Measurements from ENCODE around the gene RRP1B. TPM values are rescaled to one million over a fixed set of nuclear protein-coding genes. Genes with fewer than 3 reads are reported as not detected.

Gene RRP1B
- total and polyA plus RNA-seq, 2 of the 13 experiments (the other 11 are each of a cell fraction or from before 2014, with no cell fraction given), result 16.3 to 46.2 TPM

DNA sequence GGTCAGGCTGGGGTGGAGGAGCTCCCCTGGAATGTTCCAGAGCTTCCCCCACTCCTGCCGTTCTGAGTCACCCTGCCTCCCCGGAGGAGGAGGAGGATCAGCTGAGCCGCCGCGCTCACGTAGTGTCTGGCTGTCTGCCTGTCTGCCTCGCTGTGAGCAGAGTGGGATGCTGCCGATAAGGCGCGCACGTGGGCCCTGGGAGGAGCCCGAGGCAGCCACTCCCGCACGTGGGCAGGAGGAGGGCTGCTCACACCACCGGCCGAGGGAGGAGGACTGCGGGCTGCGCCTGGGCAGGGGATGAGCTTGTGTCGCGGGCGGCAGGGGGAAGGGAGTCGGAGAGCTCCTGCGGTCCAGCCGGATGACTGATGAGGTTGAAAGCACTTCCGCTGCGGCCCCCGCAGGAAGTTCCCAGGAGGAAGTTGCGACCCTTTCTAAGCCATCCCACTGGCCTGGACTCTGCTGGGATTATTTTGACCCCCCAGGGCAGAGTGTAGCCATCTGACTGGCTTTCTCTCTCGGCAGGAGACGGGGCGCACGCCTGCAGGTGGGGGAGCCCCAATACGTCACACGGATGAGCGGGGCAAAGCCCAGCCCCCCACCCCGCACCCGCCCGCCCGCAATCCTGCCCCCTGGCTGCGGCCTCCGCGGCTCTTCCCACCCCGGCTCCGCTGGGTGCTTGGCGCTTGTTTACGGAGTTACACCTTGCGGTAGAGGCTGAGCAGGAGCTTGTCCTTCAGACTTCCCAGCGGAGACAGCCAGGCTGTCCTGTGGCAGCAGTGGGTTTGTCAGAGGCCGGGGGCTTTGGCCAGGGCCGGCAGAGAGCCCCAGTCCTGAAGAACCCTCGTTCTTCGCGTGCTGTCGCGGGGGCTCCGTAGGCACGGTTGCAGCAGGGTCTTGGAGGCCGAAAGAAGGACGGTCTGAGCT is 69.4 kb downstream of the RRP1B start (continued):
- TF ChIP-seq, protein P1, sequence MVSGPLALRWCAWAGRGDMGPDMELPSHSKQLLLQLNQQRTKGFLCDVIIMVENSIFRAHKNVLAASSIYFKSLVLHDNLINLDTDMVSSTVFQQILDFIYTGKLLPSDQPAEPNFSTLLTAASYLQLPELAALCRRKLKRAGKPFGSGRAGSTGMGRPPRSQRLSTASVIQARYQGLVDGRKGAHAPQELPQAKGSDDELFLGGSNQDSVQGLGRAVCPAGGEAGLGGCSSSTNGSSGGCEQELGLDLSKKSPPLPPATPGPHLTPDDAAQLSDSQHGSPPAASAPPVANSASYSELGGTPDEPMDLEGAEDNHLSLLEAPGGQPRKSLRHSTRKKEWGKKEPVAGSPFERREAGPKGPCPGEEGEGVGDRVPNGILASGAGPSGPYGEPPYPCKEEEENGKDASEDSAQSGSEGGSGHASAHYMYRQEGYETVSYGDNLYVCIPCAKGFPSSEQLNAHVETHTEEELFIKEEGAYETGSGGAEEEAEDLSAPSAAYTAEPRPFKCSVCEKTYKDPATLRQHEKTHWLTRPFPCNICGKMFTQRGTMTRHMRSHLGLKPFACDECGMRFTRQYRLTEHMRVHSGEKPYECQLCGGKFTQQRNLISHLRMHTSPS (CRISPR knock-in tag; IDR thresholded peaks at IDR 0.05; ENCODE audit: low read depth), result no peak; the same call in none of the 2 replicates
- TF ChIP-seq CREBL2 (CRISPR knock-in tag; IDR thresholded peaks at IDR 0.05; ENCODE audit: borderline replicate concordance) (no peak; the same call in 1 of the 2 replicates), CREB3 (CRISPR knock-in tag; IDR thresholded peaks at IDR 0.05) (no peak), NFATC3 (CRISPR knock-in tag; IDR thresholded peaks at IDR 0.05) (no peak), KDM2A (CRISPR knock-in tag; IDR thresholded peaks at IDR 0.05; ENCODE audit: borderline replicate concordance, low read depth) (peak; percentile 94), ZNF652 (CRISPR knock-in tag; IDR thresholded peaks at IDR 0.05; ENCODE audit: borderline replicate concordance, low read depth) (peak; percentile 20; the same call in 1 of the 2 replicates), ELF4 (CRISPR knock-in tag; IDR thresholded peaks at IDR 0.05; ENCODE audit: borderline replicate concordance) (no peak), KDM1A (CRISPR knock-in tag; IDR thresholded peaks at IDR 0.05) (peak; percentile 84; the same call in 1 of the 2 replicates), SP4 (CRISPR knock-in tag; IDR thresholded peaks at IDR 0.05) (peak; percentile 69), ZFP36L1 (CRISPR knock-in tag; IDR thresholded peaks at IDR 0.05) (0 out of 2 replicates have a peak, but pooled peaks have one; percentile 22), TOPORS (CRISPR knock-in tag; IDR thresholded peaks at IDR 0.05) (0 out of 2 replicates have a peak, but pooled peaks have one; percentile 40), HCFC1 (IDR thresholded peaks at IDR 0.05; ENCODE audit: low read depth, low read length) (peak; percentile 40; the same call in 1 of the 2 replicates), ZNF616 (CRISPR knock-in tag; IDR thresholded peaks at IDR 0.05; ENCODE audit: low read depth) (peak; percentile 68), CEBPB (IDR thresholded peaks at IDR 0.05; ENCODE audit: borderline replicate concordance, low read depth, low read length) (no peak), CHCHD3 (CRISPR knock-in tag; IDR thresholded peaks at IDR 0.05) (peak; percentile 76; the same call in 1 of the 2 replicates), SRSF1 (optimal IDR thresholded peaks at IDR 0.05; ENCODE audit: low read depth, low read length) (no peak), CBX5 (CRISPR knock-in tag; IDR thresholded peaks at IDR 0.05; ENCODE audit: borderline replicate concordance) (0 out of 2 replicates have a peak, but pooled peaks have one; percentile 83), HOXA3 (CRISPR knock-in tag; IDR thresholded peaks at IDR 0.05) (peak; percentile 88), ZSCAN29 (CRISPR knock-in tag; conservative IDR thresholded peaks at IDR 0.05) (no peak), ZNF569 (CRISPR knock-in tag; IDR thresholded peaks at IDR 0.05; ENCODE audit: borderline replicate concordance) (no peak), MAZ (IDR thresholded peaks at IDR 0.05; ENCODE audit: borderline replicate concordance, low read depth, low read length) (peak; percentile 71; the same call in 1 of the 2 replicates), MAZ (CRISPR knock-in tag; IDR thresholded peaks at IDR 0.05; ENCODE audit: low read depth) (peak; percentile 85), DR1 (CRISPR knock-in tag; IDR thresholded peaks at IDR 0.05) (peak; percentile 72)
- TF ChIP-seq, protein P2, sequence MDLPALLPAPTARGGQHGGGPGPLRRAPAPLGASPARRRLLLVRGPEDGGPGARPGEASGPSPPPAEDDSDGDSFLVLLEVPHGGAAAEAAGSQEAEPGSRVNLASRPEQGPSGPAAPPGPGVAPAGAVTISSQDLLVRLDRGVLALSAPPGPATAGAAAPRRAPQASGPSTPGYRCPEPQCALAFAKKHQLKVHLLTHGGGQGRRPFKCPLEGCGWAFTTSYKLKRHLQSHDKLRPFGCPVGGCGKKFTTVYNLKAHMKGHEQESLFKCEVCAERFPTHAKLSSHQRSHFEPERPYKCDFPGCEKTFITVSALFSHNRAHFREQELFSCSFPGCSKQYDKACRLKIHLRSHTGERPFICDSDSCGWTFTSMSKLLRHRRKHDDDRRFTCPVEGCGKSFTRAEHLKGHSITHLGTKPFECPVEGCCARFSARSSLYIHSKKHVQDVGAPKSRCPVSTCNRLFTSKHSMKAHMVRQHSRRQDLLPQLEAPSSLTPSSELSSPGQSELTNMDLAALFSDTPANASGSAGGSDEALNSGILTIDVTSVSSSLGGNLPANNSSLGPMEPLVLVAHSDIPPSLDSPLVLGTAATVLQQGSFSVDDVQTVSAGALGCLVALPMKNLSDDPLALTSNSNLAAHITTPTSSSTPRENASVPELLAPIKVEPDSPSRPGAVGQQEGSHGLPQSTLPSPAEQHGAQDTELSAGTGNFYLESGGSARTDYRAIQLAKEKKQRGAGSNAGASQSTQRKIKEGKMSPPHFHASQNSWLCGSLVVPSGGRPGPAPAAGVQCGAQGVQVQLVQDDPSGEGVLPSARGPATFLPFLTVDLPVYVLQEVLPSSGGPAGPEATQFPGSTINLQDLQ (CRISPR knock-in tag; IDR thresholded peaks at IDR 0.05), result no peak
